ENCODE data around the gene ITGBL1. TPM values are rescaled to one million over a fixed set of nuclear protein-coding genes. Genes with fewer than 3 reads are reported as not detected.

The ITGBL1 gene
- polyA plus RNA-seq, 3 donors: not detected

DNA sequence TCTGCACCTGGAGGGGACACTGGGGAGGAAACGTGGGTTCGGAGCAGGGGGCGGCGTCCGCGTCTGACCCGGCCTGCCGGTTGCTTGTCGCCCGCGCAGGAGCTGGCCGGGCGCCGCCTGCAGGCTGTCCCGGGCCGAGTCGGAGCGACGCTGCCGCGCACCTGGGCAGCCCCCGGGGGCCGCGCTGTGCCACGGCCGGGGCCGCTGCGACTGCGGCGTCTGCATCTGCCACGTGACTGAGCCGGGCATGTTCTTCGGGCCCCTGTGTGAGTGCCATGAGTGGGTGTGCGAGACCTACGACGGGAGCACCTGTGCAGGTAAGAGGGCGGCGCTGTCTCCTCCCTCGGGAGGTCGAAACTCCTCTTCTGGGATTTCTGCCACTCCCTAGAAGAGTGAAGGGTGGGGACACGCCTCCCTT is 1.3 kb downstream of the ITGBL1 start:
- TF ChIP-seq CTCF (IDR thresholded peaks at IDR 0.05): no peak
- H3K4me3 Mint-ChIP-seq: peak overlapping the region in 1 of 2 donors; percentile 64
- Histone ChIP-seq H3K27ac (ENCODE audit: low read depth in 1 of 2, low read length in 2 of 2) (no peak overlapping the region), H3K4me1 (ENCODE audit: control insufficient read depth in 1 of 2, insufficient read depth in 2 of 2, low read length in 2 of 2) (no peaks in the 10 kb centered on the region), H3K9ac (ENCODE audit: insufficient read depth, low read length, poor library complexity, severe bottlenecking) (no peak overlapping the region), H3K36me3 (replicated peaks in 1 of 2; ENCODE audit: control insufficient read depth in 1 of 2, insufficient read depth in 2 of 2, low read length in 2 of 2) (no peaks in the 10 kb centered on the region), H3K4me2 (replicated peaks; ENCODE audit: extremely low read depth, low read length, poor library complexity, severe bottlenecking) (no peak overlapping the region), H3K9me3 (replicated peaks in 1 of 2; ENCODE audit: control insufficient read depth in 1 of 2, insufficient read depth in 1 of 2, low read length in 2 of 2) (no peaks in the 10 kb centered on the region), H3K79me2 (ENCODE audit: insufficient read depth, low read length) (no peaks in the 10 kb centered on the region), H2AFZ (ENCODE audit: insufficient read depth, low read depth, low read length, poor library complexity, severe bottlenecking) (no peak overlapping the region), H3K27me3 (ENCODE audit: control insufficient read depth in 2 of 2, insufficient read depth in 2 of 2, low read length in 2 of 2) (peaks cover 5 to 15% of the 10 kb centered on the region in 2 donors), H3K4me3 (replicated peaks in 1 of 3; ENCODE audit: low read depth in 2 of 3, low read length in 3 of 3) (no peak overlapping the region), H4K20me1 (ENCODE audit: insufficient read depth, low read length) (no peaks in the 10 kb centered on the region)
- no peaks in the 10 kb centered on the region for H3K36me3 Mint-ChIP-seq
- H3K27me3 Mint-ChIP-seq (ENCODE audit: low read depth in 3 of 3): peaks cover 8 to 16% (median 14%) of the 10 kb centered on the region in 3 donors
- intact Hi-C loops (cut with micrococcal nuclease): no loop called here
- H3K27ac Mint-ChIP-seq: no peak overlapping the region
- 4% methylated on average over 33 of the region's 41 CpGs for WGBS (ENCODE audit: insufficient coverage)
- peaks cover 0 to 3% (median 0%) of the 10 kb centered on the region in 7 donors for H3K9me3 Mint-ChIP-seq
- no peaks in the 10 kb centered on the region for H3K4me1 Mint-ChIP-seq
- no peak for DNase-seq

GRCh38 chr13:101454767-101455166 is 2.3 kb downstream of the ITGBL1 start:
- no peaks in the 10 kb centered on the region for H3K79me2 ChIP-seq (ENCODE audit: insufficient read depth, low read length)
- no peaks in the 10 kb centered on the region for H3K9me3 ChIP-seq (replicated peaks in 1 of 2; ENCODE audit: control insufficient read depth in 1 of 2, insufficient read depth in 1 of 2, low read length in 2 of 2)
- H3K4me1 Mint-ChIP-seq: no peaks in the 10 kb centered on the region
- H3K4me3 Mint-ChIP-seq: no peak overlapping the region
- H3K4me2 ChIP-seq (replicated peaks; ENCODE audit: extremely low read depth, low read length, poor library complexity, severe bottlenecking): no peak overlapping the region
- no peak for DNase-seq
- TF ChIP-seq CTCF (IDR thresholded peaks at IDR 0.05): no peak
- intact Hi-C loops (cut with micrococcal nuclease): no loop called here
- no peaks in the 10 kb centered on the region for H3K36me3 Mint-ChIP-seq
- no peak overlapping the region for H2AFZ ChIP-seq (ENCODE audit: insufficient read depth, low read depth, low read length, poor library complexity, severe bottlenecking)
- no peaks in the 10 kb centered on the region for H3K36me3 ChIP-seq (replicated peaks in 1 of 2; ENCODE audit: control insufficient read depth in 1 of 2, insufficient read depth in 2 of 2, low read length in 2 of 2)
- H3K27ac ChIP-seq (ENCODE audit: low read depth in 1 of 2, low read length in 2 of 2): no peak overlapping the region
- no peak overlapping the region for H3K9ac ChIP-seq (ENCODE audit: insufficient read depth, low read length, poor library complexity, severe bottlenecking)
- H3K27me3 Mint-ChIP-seq (ENCODE audit: low read depth in 3 of 3): peaks cover 8 to 16% (median 14%) of the 10 kb centered on the region in 3 donors
- no peaks in the 10 kb centered on the region for H4K20me1 ChIP-seq (ENCODE audit: insufficient read depth, low read length)
- H3K27ac Mint-ChIP-seq: no peak overlapping the region
- peaks cover 5 to 15% of the 10 kb centered on the region in 2 donors for H3K27me3 ChIP-seq (ENCODE audit: control insufficient read depth in 2 of 2, insufficient read depth in 2 of 2, low read length in 2 of 2)
- H3K4me1 ChIP-seq (ENCODE audit: control insufficient read depth in 1 of 2, insufficient read depth in 2 of 2, low read length in 2 of 2): no peaks in the 10 kb centered on the region
- no peak overlapping the region for H3K4me3 ChIP-seq (replicated peaks in 1 of 3; ENCODE audit: low read depth in 2 of 3, low read length in 3 of 3)
- no CpG with 5 or more reads among the region's 2 CpGs for WGBS (ENCODE audit: insufficient coverage)
- peaks cover 0 to 3% (median 0%) of the 10 kb centered on the region in 7 donors for H3K9me3 Mint-ChIP-seq

Measured in CD14-positive monocyte (primary cell).